Airway epithelial cell (primary cell): ENCODE measurements around the gene CD28. TPM values are rescaled to one million over a fixed set of nuclear protein-coding genes. Genes with fewer than 3 reads are reported as not detected.

Experiments used
- total RNA-seq: library from RNA; depleted of rRNA; stranded (reverse); fragments of >200 nt; gene quantifications from 2 replicates; pipeline ENCODE4 v1.2.3, GENCODE V29; 2015

The CD28 gene
- not detected in 2 replicates for total RNA-seq

GRCh38 chr2:203706403-203706802, at the start of gene CD28:
CD28 (plus strand) TSS chr2:203706639; CDS start chr2:203706697, 58 bp downstream.

Other genes starting within 250 kb of the CD28 start
- 9.4 and 38.7 TPM in 2 replicates for gene RAPH1, start 171.3 kb upstream of the CD28 start, total RNA-seq
- not detected in 2 replicates for gene CTLA4, start 161.1 kb downstream of the CD28 start, total RNA-seq
- not detected in 2 replicates for gene ICOS, start 230.1 kb downstream of the CD28 start, total RNA-seq